Stimulated activated CD8-positive, alpha-beta memory T cell treated with anti-CD3 and anti-CD28 coated beads, Interleukin-7, amount 100 ng/mL, for 4 hours (primary cell): ENCODE results near the gene GLRX.

Experiments used
- DNase-seq, 2 donors: peaks; one replicate each; pipeline ENCODE4 v3.0.0-alpha.2; 2020; ENCODE audit warnings: low read depth in 2 of 2

The GLRX gene

GRCh38 chr5:95780597-95780996 lies 41.9 kb downstream of the GLRX start:
- DNase-seq: no peak

DNA sequence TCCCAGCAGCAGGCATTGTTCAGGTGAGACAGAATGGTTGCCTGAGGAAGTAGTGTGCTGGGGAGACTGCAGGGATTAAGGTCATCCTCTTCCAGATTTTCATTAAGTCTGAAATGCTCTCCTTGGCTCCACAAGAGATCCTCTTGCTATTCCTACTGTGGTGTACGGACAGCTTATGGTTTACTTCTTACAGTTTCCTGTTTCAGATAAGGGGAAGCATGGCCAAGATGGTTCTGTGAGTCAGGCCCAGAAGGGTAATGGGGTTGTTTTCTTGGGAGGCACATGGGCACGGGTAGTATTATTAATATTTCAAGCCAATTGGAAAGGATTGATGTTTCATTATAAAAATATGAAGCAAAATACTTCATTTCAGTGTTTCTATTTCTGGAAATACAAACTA lies 42.9 kb downstream of the GLRX start:
- DNase-seq: no peak

DNA sequence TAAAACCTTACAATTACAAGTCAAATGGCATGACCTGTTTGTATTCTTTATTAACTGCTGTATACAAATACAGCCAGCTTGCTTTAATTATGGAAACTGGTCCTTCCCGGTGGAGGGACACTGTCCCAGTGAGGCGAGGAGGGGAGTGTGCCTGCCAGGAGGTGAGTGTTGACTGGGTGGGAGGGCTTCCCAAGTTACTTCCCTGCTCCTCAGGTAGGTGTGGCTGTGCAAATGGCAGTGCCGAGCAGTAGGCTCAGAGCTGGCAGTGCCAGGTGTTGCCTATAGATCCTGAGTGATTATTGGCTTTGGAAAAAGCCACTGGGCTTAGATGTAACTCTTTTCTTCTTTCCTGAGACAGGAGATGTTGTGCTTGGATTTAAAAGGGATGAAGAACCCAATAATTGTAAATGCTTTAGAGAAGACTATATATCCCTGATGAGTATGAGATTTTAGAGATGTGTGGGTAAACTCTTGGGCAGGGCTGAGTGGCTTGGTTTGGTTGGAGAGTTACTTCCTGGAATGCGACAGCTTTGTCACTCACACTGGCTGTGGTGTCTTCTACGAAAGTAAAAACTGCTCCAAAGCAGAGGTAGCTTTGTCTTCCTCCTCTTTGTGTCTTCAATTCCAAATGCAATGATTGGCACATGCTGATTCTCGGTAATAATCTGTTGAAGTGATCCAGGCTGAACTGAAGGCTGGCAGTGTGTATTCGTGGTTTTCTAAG lies 43.7 kb downstream of the GLRX start:
- DNase-seq: no peak

DNA sequence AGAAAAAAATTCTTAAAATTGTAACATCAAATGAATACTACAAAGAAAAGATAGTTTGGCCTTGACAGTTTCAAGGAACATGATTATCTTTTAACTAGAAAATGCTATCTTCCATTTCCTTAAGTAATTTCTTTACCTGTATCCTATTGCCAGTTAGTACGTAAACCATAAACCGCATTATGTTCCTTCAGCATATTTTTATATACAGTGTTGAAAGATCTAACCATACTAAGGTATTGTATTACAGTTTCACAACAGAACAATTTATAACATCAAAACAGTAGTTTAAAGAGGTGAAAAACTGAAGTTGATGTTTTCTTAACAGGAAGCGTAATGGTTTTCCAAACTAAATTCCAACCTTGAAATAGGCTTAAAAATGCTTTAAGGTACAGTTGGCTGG lies 45.1 kb downstream of the GLRX start:
- DNase-seq: no peak

DNA sequence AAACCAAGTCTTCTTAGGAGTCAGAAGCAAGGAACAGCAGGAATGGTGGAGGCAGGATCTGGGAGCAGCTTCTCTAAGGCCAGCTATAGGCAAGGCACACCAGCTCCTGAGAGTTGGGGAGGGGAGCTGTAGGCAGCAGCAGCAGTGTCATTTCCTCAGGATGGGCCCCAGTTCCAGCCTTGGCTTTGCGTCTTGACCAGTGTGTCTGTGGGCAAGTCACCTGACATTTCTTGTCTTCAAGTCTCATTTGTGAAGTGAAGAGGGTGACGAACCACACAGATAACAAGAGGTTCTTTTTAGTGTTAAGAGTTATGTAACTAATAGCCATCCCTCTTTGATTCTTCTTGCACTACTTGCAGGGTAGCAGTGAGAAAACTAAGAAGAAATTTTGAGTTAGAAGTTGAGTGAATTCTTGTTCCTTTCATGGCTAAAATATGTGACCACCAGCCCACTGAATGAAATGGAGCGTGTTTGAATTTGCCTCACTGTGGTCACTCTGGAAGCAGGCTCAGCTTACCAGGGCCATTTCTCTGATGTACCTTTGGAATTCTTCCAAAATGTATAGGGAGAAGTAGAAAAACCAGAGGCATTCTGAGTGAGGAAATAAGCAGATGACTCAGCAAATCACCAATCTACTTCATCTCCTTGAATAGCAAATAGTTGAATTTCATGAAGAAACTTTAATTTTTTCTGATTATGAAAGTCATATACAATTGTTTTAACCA lies 49.0 kb downstream of the GLRX start:
- DNase-seq: no peak

DNA sequence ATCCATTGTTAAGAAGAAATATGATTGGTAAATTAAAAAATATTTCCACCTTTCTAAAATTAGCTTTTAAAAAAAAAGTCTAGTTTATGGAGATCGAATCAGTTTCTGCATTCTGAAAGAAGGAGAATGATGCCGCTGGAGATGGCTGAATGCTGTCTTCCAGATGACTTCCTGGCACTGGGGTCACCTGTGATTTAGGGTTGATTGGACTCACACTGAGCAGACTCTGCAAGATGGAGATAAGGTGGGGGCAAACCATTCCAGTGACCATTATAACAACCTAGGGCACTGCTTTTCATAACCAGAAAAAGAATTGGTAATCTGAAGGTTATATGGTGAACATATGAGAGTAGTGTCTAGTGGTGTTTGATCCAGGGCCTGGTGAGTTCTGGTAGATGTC lies 50.6 kb downstream of the GLRX start:
- no peak for DNase-seq

DNA sequence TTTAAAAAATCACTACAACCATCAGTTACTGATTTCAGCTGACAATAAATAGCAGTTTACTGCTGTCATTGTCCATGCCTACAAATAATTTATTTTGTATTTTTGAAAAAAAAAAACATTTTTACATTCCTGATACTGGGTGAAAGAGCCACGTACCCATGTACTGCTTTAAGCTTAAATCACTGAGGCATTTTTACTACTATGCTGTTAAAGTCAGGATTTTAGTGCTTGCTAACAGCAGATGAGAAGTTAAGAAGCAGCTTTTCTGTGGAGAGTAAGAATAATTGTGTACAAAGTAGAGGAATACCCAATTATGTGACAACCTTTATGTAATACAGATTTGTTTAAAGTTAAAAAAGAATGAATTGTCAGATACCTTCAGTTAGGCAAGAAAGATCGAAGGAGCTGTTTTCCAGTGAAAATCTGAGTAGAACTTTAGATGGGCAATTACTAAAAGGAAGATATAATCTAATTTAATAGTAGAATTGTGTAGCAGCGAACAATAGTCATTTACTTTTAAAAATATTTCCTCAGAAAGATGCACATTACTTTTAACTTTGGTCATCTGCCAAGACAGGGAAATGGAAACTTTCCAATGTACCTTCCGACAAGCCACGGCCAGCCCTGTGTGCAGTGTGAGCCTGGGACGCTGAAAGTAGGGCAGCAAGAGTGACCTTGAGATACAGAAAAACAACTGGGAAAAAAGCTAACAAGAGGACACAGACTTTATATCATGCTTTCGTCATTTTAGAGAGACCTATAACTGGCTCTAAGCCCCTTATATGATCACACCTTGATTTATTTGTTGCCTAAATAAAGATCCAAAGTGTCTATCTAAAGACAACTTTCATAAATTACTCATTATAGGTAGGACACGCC lies 51.5 kb downstream of the GLRX start:
- no peak for DNase-seq

DNA sequence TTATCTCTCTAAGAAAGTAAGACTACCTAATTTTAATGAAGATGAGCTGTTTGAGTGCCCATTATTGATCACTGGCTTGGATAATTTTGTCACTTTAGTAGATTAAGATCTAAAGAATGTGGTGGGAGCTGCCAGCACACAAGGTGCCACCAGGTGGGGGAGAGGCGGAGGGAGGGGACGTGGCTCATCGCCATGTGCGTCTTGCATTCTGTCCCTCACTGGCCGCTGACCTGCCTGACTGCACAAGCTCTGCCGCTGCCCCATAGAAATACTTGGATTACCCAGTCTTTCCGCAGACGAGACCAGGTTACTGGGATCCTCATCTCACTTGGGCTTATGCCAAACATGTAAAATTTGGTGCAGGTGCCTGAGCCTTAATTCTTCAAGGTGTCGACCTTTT lies 53.8 kb downstream of the GLRX start:
- DNase-seq: no peak

DNA sequence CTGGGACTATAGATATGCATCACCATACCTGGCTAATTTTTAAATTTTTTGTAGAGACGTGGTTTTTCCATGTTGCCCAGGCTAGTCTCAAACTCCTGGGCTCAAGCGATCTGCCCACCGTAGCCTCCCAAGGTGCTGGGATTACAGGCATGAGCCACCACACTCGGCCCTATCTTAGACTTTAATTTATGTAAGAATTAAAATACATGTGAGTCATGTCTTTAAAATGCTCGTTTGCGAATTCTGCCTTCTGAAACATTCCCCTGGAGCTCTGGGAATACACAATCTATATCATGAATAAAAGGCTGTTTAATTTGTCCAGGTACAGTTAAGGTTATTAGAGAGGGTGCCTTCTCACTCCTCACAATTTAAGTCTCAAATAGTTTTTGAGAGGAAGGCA lies 58.6 kb downstream of the GLRX start:
- no peak for DNase-seq
